WTC11 (cell line): ENCODE measurements around the gene NEURL1. TPM values are rescaled to one million over a fixed set of nuclear protein-coding genes. Genes with fewer than 3 reads are reported as not detected.

Source experiments
- ATAC-seq: fragments of 200-7000 bp; cut with Tn5 transposase; 2 replicates; pipeline ENCODE4 v1.10.0; 2021; ENCODE audit warnings: mild to moderate bottlenecking, moderate library complexity
- CTCF ChIA-PET: fragments of 300-600 bp; sonication (Branson Sonifier 250); formaldehyde crosslinking; loops from one replicate; lab custom pipeline; 2021; ENCODE audit warnings: antibody characterized with exemption; lab: Charles Lee
- POLR2A ChIA-PET: fragments of 350-600 bp; sonication (Branson Sonifier 250); formaldehyde crosslinking; loops from one replicate; lab custom pipeline; 2021; ENCODE audit warnings: antibody characterized with exemption; lab: Charles Lee
- DNase-seq: peaks from one replicate; pipeline ENCODE4 v3.0.0; 2021; ENCODE audit warnings: low spot score
- H3K27ac Mint-ChIP-seq: 2 replicates; pipeline ENCODE4 v1.8.0; 2021; ENCODE audit warnings: mixed read lengths
- H3K27me3 Mint-ChIP-seq: 2 replicates; pipeline ENCODE4 v1.8.0; 2021; ENCODE audit warnings: low read depth, mild to moderate bottlenecking, moderate library complexity, mixed read lengths
- H3K36me3 Mint-ChIP-seq: 2 replicates; pipeline ENCODE4 v1.8.0; 2021; ENCODE audit warnings: mixed read lengths
- H3K4me1 Mint-ChIP-seq: 2 replicates; pipeline ENCODE4 v1.8.0; 2022; ENCODE audit warnings: mixed read lengths
- H3K4me3 Mint-ChIP-seq: 2 replicates; pipeline ENCODE4 v1.8.0; 2021; ENCODE audit warnings: mild to moderate bottlenecking, moderate library complexity, mixed read lengths
- H3K9me3 Mint-ChIP-seq: 2 replicates; pipeline ENCODE4 v1.8.0; 2021; ENCODE audit warnings: mixed read lengths
- ATF1 ChIP-seq: sonication (generic); formaldehyde crosslinking; IDR thresholded peaks from 2 replicates; pipeline ENCODE4 v1.8.1; 2023; ENCODE audit warnings: mild to moderate bottlenecking, moderate library complexity, missing genetic modification reagents
- GRHL2 ChIP-seq: fragments of 250-450 bp; sonication (Bioruptor Pico); IDR thresholded peaks from 2 replicates; pipeline ENCODE4 v1.8.0; 2022; ENCODE audit warnings: mild to moderate bottlenecking, moderate library complexity; ENCODE audit not compliant: insufficient replicate concordance, severe bottlenecking
- HMGA2 ChIP-seq: fragments of 250-450 bp; sonication (Bioruptor Pico); IDR thresholded peaks from 2 replicates; pipeline ENCODE4 v1.4.0; 2021; ENCODE audit warnings: mild to moderate bottlenecking, moderate library complexity
- NFYB ChIP-seq: sonication (generic); formaldehyde crosslinking; conservative IDR thresholded peaks from 2 replicates; pipeline ENCODE4 v1.8.0; 2022; ENCODE audit warnings: low read depth, missing genetic modification reagents
- NR1H2 ChIP-seq: sonication (generic); formaldehyde crosslinking; IDR thresholded peaks from 2 replicates; pipeline ENCODE4 v1.9.0; 2021; ENCODE audit warnings: mild to moderate bottlenecking, moderate library complexity, missing genetic modification reagents
- PRRX2 ChIP-seq: fragments of 250-450 bp; sonication (Bioruptor Pico); IDR thresholded peaks from 2 replicates; pipeline ENCODE4 v1.8.0; 2021; ENCODE audit warnings: mild to moderate bottlenecking
- SMAD3 ChIP-seq: sonication (generic); formaldehyde crosslinking; IDR thresholded peaks from 2 replicates; pipeline ENCODE4 v1.8.0; 2022; ENCODE audit warnings: missing genetic modification reagents, mild to moderate bottlenecking, borderline replicate concordance
- ZNF138 ChIP-seq: sonication (generic); formaldehyde crosslinking; conservative IDR thresholded peaks from 2 replicates; pipeline ENCODE4 v1.8.1; 2022; ENCODE audit warnings: mild to moderate bottlenecking, moderate library complexity, missing genetic modification reagents
- ZNF219 ChIP-seq: sonication (generic); formaldehyde crosslinking; IDR thresholded peaks from 2 replicates; pipeline ENCODE4 v1.8.0; 2023; ENCODE audit warnings: missing genetic modification reagents, mild to moderate bottlenecking, borderline replicate concordance
- ZNF232 ChIP-seq: sonication (generic); formaldehyde crosslinking; IDR thresholded peaks from 2 replicates; pipeline ENCODE4 v1.8.0; 2022; ENCODE audit warnings: mild to moderate bottlenecking, missing genetic modification reagents
- ZNF317 ChIP-seq: sonication (generic); formaldehyde crosslinking; IDR thresholded peaks from 2 replicates; pipeline ENCODE4 v1.8.1; 2023; ENCODE audit warnings: low read depth, mild to moderate bottlenecking, moderate library complexity, missing genetic modification reagents, borderline replicate concordance
- ZNF396 ChIP-seq: fragments of 250-450 bp; sonication (Bioruptor Pico); IDR thresholded peaks from 2 replicates; pipeline ENCODE4 v1.8.0; 2021; ENCODE audit warnings: mild to moderate bottlenecking, moderate library complexity, borderline replicate concordance
- total RNA-seq: library from RNA; stranded (reverse); gene quantifications from 3 replicates; pipeline ENCODE4 v1.2.3, GENCODE V29; 2021
- TF ChIP-seq, protein P1 (sequence below): sonication (generic); formaldehyde crosslinking; IDR thresholded peaks from 2 replicates; pipeline ENCODE4 v1.8.1; 2022; ENCODE audit warnings: missing genetic modification reagents, borderline replicate concordance
- TF ChIP-seq, protein P2 (sequence below): fragments of 250-450 bp; sonication (Bioruptor Pico); IDR thresholded peaks from 2 replicates; pipeline ENCODE4 v1.9.0; 2021; ENCODE audit warnings: moderate library complexity, mild to moderate bottlenecking, inconsistent platforms, borderline replicate concordance
- TF ChIP-seq, protein P3 (sequence below): sonication (generic); formaldehyde crosslinking; IDR thresholded peaks from 2 replicates; pipeline ENCODE4 v1.8.0; 2023; ENCODE audit warnings: mild to moderate bottlenecking, missing genetic modification reagents
- TF ChIP-seq, protein P4 (sequence below): sonication (generic); formaldehyde crosslinking; IDR thresholded peaks from 2 replicates; pipeline ENCODE4 v1.8.0; 2022; ENCODE audit warnings: mild to moderate bottlenecking, missing genetic modification reagents
- TF ChIP-seq, protein P5 (sequence below): sonication (generic); formaldehyde crosslinking; IDR thresholded peaks from 2 replicates; pipeline ENCODE4 v1.8.0; 2022; ENCODE audit warnings: mild to moderate bottlenecking, missing genetic modification reagents
- TF ChIP-seq, protein P6 (sequence below): fragments of 200-600 bp; IDR thresholded peaks from 2 replicates; pipeline ENCODE4 v1.8.0; 2022; ENCODE audit warnings: antibody characterized with exemption
- TF ChIP-seq, protein P7 (sequence below): sonication (generic); formaldehyde crosslinking; IDR thresholded peaks from 2 replicates; pipeline ENCODE4 v1.8.0; 2023; ENCODE audit warnings: missing genetic modification reagents, mild to moderate bottlenecking, borderline replicate concordance
- TF ChIP-seq, protein P8 (sequence below): sonication (generic); formaldehyde crosslinking; IDR thresholded peaks from 2 replicates; pipeline ENCODE4 v1.8.1; 2023; ENCODE audit warnings: mild to moderate bottlenecking, missing genetic modification reagents, moderate library complexity

NEURL1 gene
- total RNA-seq, 1 experiment from 2014 or later: 1.2 TPM

DNA sequence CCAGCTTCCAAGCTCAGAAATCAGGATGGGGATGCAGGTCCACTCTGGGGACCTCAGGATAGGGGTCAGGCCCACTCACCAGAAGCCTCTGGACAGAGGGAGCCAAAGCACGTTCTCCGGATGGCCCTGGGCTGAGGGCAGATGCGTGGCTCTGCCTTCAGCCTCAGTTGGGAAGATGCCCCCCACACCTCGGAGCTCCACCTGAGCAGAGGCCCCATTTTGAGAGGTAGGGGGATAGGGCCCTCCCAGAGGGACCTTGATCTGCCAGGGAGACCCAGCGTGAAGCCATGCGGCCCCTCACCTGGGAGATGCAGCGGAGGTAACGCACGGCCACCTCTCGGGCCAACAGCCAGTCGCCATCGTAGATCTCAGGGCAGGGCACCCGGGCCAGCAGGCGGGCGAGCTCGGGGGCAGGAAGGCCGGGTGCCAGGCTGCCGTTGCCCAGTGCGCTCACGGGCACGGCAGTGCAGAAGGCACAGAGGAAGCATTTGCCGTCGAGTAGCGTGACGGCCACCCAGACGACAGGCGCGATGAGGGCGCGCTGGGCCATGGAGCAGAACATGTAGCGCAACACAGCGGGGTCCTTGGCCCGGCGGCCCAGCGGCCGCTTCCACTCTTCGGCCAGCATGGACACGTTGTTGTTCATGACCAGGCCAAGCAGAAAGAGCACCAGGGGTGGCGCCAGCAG is 35.5 kb upstream of the NEURL1 start:
- Mint-ChIP-seq H3K36me3 (no peaks in the 10 kb centered on the region), H3K9me3 (no peaks in the 10 kb centered on the region), H3K27me3 (no peaks in the 10 kb centered on the region), H3K4me3 (no peak overlapping the region), H3K27ac (no peak overlapping the region), H3K4me1 (peaks cover 3% of the 10 kb centered on the region; the same call in 1 of the 2 replicates)
- CTCF ChIA-PET: interaction anchor here (0.6 to 2.1 kb wide), 7 partner anchors 12 to 228 kb away, joined by 3 to 25 read pairs (median 4); no protein-coding TSS in a partner anchor
- ATAC-seq (no peak), DNase-seq (no peak)
- POLR2A ChIA-PET: no interaction called here
- TF ChIP-seq ZNF138 (CRISPR knock-in tag): no peak
- no peak for TF ChIP-seq SMAD3
- TF ChIP-seq ATF1 (CRISPR knock-in tag): no peak
- no peak for TF ChIP-seq GRHL2 (CRISPR knock-in tag)
- no peak for TF ChIP-seq ZNF396 (CRISPR knock-in tag)
- TF ChIP-seq, protein P1, sequence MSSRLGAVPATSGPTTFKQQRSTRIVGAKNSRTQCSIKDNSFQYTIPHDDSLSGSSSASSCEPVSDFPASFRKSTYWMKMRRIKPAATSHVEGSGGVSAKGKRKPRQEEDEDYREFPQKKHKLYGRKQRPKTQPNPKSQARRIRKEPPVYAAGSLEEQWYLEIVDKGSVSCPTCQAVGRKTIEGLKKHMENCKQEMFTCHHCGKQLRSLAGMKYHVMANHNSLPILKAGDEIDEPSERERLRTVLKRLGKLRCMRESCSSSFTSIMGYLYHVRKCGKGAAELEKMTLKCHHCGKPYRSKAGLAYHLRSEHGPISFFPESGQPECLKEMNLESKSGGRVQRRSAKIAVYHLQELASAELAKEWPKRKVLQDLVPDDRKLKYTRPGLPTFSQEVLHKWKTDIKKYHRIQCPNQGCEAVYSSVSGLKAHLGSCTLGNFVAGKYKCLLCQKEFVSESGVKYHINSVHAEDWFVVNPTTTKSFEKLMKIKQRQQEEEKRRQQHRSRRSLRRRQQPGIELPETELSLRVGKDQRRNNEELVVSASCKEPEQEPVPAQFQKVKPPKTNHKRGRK (CRISPR knock-in tag): no peak
- TF ChIP-seq, protein P2, sequence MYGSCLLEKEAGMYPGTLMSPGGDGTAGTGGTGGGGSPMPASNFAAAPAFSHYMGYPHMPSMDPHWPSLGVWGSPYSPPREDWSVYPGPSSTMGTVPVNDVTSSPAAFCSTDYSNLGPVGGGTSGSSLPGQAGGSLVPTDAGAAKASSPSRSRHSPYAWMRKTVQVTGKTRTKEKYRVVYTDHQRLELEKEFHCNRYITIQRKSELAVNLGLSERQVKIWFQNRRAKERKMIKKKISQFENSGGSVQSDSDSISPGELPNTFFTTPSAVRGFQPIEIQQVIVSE: no peak
- TF ChIP-seq, protein P3, sequence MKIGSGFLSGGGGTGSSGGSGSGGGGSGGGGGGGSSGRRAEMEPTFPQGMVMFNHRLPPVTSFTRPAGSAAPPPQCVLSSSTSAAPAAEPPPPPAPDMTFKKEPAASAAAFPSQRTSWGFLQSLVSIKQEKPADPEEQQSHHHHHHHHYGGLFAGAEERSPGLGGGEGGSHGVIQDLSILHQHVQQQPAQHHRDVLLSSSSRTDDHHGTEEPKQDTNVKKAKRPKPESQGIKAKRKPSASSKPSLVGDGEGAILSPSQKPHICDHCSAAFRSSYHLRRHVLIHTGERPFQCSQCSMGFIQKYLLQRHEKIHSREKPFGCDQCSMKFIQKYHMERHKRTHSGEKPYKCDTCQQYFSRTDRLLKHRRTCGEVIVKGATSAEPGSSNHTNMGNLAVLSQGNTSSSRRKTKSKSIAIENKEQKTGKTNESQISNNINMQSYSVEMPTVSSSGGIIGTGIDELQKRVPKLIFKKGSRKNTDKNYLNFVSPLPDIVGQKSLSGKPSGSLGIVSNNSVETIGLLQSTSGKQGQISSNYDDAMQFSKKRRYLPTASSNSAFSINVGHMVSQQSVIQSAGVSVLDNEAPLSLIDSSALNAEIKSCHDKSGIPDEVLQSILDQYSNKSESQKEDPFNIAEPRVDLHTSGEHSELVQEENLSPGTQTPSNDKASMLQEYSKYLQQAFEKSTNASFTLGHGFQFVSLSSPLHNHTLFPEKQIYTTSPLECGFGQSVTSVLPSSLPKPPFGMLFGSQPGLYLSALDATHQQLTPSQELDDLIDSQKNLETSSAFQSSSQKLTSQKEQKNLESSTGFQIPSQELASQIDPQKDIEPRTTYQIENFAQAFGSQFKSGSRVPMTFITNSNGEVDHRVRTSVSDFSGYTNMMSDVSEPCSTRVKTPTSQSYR (CRISPR knock-in tag): no peak
- no peak for TF ChIP-seq ZNF219
- TF ChIP-seq HMGA2 (CRISPR knock-in tag): no peak
- TF ChIP-seq, protein P4, sequence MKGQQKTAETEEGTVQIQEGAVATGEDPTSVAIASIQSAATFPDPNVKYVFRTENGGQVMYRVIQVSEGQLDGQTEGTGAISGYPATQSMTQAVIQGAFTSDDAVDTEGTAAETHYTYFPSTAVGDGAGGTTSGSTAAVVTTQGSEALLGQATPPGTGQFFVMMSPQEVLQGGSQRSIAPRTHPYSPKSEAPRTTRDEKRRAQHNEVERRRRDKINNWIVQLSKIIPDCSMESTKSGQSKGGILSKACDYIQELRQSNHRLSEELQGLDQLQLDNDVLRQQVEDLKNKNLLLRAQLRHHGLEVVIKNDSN (CRISPR knock-in tag): no peak
- TF ChIP-seq, protein P5, sequence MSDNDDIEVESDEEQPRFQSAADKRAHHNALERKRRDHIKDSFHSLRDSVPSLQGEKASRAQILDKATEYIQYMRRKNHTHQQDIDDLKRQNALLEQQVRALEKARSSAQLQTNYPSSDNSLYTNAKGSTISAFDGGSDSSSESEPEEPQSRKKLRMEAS: no peak
- TF ChIP-seq NR1H2 (CRISPR knock-in tag): no peak
- no peak for TF ChIP-seq PRRX2 (CRISPR knock-in tag)
- no peak for TF ChIP-seq ZNF232 (CRISPR knock-in tag)
- TF ChIP-seq, protein P6, sequence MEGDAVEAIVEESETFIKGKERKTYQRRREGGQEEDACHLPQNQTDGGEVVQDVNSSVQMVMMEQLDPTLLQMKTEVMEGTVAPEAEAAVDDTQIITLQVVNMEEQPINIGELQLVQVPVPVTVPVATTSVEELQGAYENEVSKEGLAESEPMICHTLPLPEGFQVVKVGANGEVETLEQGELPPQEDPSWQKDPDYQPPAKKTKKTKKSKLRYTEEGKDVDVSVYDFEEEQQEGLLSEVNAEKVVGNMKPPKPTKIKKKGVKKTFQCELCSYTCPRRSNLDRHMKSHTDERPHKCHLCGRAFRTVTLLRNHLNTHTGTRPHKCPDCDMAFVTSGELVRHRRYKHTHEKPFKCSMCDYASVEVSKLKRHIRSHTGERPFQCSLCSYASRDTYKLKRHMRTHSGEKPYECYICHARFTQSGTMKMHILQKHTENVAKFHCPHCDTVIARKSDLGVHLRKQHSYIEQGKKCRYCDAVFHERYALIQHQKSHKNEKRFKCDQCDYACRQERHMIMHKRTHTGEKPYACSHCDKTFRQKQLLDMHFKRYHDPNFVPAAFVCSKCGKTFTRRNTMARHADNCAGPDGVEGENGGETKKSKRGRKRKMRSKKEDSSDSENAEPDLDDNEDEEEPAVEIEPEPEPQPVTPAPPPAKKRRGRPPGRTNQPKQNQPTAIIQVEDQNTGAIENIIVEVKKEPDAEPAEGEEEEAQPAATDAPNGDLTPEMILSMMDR: no peak

DNA sequence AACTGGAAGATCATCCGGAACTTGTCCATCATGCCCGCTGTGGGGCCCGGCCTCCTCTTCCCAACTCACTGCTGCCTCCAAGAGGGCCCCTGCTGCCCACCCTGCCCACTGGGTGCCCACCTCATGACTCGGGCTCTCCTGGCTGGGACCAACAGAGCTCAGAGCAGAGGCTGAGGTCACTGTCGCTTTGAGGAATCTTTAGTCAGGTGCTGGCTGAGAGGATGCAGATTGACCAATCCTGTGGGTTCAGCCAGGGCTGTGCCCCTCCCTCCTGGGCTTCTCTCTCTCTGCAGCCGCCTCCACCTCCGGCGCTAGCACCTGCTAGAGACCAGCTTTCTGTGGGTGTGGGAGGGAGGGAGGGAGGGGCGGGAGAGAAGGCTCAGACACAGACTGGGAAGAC is 34.8 kb upstream of the NEURL1 start, which contains the start of gene CALHM1:
Gene CALHM1, minus strand, starts transcription at position 181 of the 400 bp plus-strand sequence. Its CDS starts 149 bp downstream, at position 32.
- H3K4me3 Mint-ChIP-seq: no peak within 1 kb of the TSS
- peaks cover 3% of the 10 kb centered on the region; the same call in 1 of the 2 replicates for H3K4me1 Mint-ChIP-seq
- ChIA-PET POLR2A (interaction anchor here (0.6 kb wide), 1 partner anchor 592 kb away, joined by 6 read pairs; no protein-coding TSS in a partner anchor), CTCF (interaction anchor here (0.6 to 2.1 kb wide), 8 partner anchors 11 to 227 kb away, joined by 3 to 25 read pairs (median 4); no protein-coding TSS in a partner anchor)
- H3K27me3 Mint-ChIP-seq: no peaks in the 10 kb centered on the region
- no peaks in the 10 kb centered on the region for H3K9me3 Mint-ChIP-seq
- H3K27ac Mint-ChIP-seq: no peak within 1 kb of the TSS
- DNase-seq: peak; percentile 65
- ATAC-seq: peak; percentile 93
- H3K36me3 Mint-ChIP-seq: no peaks in the 10 kb centered on the region
- TF ChIP-seq ZNF317 (CRISPR knock-in tag): no peak
- TF ChIP-seq NFYB (CRISPR knock-in tag): 0 out of 2 replicates have a peak, but pooled peaks have one; percentile 14
- TF ChIP-seq, protein P7, sequence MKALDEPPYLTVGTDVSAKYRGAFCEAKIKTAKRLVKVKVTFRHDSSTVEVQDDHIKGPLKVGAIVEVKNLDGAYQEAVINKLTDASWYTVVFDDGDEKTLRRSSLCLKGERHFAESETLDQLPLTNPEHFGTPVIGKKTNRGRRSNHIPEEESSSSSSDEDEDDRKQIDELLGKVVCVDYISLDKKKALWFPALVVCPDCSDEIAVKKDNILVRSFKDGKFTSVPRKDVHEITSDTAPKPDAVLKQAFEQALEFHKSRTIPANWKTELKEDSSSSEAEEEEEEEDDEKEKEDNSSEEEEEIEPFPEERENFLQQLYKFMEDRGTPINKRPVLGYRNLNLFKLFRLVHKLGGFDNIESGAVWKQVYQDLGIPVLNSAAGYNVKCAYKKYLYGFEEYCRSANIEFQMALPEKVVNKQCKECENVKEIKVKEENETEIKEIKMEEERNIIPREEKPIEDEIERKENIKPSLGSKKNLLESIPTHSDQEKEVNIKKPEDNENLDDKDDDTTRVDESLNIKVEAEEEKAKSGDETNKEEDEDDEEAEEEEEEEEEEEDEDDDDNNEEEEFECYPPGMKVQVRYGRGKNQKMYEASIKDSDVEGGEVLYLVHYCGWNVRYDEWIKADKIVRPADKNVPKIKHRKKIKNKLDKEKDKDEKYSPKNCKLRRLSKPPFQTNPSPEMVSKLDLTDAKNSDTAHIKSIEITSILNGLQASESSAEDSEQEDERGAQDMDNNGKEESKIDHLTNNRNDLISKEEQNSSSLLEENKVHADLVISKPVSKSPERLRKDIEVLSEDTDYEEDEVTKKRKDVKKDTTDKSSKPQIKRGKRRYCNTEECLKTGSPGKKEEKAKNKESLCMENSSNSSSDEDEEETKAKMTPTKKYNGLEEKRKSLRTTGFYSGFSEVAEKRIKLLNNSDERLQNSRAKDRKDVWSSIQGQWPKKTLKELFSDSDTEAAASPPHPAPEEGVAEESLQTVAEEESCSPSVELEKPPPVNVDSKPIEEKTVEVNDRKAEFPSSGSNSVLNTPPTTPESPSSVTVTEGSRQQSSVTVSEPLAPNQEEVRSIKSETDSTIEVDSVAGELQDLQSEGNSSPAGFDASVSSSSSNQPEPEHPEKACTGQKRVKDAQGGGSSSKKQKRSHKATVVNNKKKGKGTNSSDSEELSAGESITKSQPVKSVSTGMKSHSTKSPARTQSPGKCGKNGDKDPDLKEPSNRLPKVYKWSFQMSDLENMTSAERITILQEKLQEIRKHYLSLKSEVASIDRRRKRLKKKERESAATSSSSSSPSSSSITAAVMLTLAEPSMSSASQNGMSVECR: no peak
- TF ChIP-seq, protein P8, sequence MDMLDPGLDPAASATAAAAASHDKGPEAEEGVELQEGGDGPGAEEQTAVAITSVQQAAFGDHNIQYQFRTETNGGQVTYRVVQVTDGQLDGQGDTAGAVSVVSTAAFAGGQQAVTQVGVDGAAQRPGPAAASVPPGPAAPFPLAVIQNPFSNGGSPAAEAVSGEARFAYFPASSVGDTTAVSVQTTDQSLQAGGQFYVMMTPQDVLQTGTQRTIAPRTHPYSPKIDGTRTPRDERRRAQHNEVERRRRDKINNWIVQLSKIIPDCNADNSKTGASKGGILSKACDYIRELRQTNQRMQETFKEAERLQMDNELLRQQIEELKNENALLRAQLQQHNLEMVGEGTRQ (CRISPR knock-in tag): peak; percentile 21; the same call in 1 of the 2 replicates
